GM18508 (cell line): ENCODE results near the gene MBLAC1.

Experiments
- ATAC-seq: cut with Tn5 transposase; IDR thresholded peaks from one replicate; pipeline ENCODE4 v1.9.1; 2021; ENCODE audit warnings: moderate number of reproducible peaks; ENCODE audit not compliant: insufficient read depth, unreplicated experiment

Gene MBLAC1

DNA sequence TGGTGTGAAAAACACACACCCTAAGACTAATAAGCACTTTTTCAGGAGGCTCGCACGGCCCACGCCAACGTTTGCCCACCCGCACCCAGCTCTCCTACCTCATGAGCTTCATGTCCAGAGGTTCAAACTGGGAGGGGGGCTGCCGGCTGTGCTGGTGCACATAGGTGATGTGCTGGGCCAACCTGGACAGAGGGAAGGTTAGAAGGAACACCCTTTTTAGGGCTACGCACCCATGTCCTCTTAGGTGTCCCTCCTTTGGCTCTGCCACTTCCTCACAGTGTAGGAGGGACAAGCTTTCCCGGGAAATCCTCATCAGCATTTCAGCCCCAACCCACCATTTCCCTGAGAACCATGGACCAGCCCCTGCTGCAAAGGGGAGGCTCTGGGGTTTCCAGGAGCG lies 31.5 kb upstream of the MBLAC1 start:
- ATAC-seq: no peak

DNA sequence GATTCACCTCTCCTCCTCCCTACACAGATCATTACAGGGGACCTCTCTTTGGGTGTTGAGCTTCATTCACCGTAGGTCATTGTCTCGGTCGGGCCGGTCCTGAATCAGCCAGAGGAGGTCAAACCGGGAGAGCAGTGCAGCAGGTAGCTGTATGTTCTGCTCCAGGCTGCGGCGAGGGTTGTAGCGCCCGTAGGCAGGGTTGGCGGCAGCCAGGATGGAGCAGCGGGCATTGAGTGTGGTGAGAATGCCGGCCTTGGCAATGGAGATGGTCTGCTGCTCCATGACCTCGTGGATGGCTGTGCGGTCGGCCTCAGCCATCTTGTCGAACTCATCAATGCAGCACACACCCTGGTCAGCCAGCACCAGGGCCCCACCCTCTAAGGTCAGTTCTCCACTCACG lies 31.1 kb upstream of the MBLAC1 start:
- ATAC-seq: no peak

DNA sequence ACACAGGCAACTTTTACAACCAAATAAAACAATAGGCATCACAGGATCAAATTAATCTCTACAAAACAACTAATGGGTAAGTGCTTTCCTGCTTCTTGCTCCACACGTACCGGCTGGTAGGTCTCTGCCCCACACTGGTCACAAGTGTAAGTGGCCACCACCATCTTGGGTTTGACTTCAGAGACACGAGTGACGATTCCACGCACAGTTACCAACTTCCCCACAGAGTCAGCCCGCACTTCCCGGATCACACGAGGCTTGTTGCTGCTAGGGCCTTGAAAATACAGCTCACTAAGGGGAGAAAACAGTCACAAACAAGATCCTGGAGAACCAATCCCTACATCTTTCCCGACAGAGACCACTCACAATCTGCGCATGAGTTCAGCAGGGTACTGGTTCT lies 27.9 kb upstream of the MBLAC1 start:
- no peak for ATAC-seq

DNA sequence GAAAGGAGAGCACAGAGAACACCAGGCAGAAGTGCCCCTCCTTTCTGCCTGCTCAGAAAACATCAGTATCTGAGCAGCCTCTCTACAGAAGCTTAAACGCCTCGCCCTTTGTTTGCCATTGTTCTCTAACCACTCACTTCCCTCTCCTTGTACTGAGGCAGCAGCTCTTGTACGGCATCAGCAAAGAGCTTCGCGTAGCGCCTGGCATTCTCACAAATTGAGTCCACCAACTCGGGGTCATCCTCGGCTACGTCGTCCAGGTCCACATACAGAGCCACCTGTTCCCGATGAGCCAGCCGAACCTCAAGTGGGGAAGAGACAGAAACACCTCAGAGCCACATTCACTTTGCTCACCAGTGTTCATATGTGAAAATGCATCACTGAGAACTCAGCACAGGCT lies 27.3 kb upstream of the MBLAC1 start:
- no peak for ATAC-seq

DNA sequence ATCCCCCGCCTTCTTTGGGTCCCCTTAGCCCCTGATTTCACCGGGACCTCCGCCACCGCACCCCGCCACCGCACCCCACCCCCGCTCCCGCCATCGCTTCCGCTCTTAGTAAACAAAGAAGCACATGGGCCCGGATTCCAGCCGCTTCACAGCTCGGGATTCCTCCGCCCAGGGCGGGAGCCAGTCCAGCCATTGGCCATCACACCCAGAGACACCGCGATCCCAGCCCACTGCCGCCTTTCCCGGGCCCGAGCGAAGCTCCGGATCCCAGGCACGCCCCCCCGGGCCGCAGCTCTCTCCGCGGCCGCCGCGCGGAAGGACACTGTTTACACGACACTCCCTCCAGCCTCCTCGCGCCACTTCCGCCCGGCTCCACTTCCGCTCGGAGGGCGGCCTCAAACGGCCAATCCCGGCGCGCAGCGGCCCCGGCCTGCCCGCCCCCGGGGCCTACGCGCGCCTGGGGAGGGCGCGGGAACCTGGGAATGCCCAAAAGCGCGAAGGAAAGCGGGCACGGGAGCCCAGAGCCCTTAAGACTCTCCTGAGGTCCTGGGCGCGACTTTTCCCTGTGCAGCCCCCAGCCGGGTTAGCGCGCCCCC lies 26.2 kb upstream of the MBLAC1 start:
- peak; percentile 40 for ATAC-seq

DNA sequence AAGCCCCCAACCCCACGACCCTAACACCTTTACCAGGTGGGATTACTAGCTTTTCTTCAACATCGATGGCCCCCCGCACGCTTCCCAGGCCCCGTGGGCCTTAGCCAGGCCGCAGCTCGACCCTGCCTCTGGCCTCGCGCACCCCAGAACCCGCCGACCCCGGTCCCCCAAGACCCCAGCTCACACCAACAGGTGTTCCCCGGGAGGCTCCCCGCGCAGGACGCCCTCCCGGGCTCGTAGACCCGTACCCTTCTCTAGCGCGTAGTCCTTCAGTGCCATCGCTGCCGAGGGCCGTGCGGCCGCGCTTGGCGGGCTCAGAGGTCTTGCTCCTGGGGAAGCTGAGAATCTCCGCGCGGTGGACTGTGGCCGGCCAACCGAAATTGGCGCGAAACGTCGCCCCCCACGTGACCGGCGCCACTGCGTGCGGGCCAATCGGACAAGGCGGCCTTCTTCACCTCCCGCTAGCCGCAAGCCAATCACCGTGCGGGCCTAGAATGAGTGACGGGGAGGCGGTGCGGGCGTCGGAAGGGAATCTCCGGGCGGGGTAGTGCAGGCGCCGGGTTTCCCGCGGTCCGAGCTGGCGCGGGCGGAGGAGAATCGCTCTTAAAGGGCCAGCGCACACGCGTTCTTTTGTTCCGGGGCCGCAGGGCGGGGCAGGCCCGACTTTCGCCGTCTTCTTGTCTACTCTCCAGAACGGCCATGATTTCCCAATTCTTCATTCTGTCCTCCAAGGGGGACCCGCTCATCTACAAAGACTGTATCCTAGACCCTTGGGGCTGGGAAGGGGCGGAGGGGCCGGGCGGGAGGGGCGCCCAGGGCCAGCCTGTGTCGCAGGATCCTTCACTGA lies 25.5 kb upstream of the MBLAC1 start, which contains the start of the genes AP4M1 and MCM7:
TSS of gene AP4M1 (plus strand) at position 628 of the 847 bp plus-strand sequence. CDS start at position 700, 72 bp downstream.
TSS of gene MCM7 (minus strand) at position 382 of the 847 bp plus-strand sequence. CDS start at position 279, 103 bp downstream.
- ATAC-seq: peak; percentile 41

DNA sequence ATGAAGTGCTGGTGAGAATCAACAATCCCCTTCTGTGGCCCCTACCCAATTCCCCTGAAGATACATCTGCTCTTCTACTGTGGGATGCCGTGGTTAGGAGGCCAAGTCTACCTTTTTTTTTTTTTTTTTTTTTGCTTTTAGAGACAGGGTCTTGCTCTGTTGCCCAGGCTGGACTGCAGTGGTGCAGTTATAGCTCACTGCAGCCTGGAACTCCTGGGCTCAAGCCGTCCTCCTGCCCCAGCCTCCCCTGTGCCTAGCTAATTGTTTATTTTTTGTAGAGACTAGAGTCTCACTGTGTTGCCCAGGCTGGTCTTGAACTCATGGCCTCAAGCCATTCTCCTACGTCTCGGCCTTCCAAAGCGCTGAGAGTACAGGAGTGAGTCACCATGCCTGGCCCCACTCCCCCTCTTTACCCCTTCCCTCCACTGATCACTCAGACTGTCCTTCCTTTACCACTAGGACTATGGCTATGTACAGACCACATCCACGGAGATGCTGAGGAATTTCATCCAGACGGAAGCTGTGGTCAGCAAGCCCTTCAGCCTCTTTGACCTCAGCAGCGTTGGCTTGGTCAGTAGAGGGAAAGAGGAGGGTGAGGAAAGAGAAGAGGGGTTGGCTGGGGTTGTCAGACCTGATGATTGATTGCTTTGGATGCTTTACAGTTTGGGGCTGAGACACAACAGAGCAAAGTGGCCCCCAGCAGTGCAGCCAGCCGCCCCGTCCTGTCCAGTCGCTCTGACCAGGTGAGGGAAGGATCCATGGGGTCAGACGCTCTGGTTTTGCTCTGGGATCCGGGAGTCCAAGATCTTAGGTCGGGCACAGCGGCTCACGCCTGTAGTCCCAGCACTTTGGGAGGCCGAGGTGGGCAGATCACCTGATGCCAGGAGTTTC lies 23.6 kb upstream of the MBLAC1 start:
- no peak for ATAC-seq

DNA sequence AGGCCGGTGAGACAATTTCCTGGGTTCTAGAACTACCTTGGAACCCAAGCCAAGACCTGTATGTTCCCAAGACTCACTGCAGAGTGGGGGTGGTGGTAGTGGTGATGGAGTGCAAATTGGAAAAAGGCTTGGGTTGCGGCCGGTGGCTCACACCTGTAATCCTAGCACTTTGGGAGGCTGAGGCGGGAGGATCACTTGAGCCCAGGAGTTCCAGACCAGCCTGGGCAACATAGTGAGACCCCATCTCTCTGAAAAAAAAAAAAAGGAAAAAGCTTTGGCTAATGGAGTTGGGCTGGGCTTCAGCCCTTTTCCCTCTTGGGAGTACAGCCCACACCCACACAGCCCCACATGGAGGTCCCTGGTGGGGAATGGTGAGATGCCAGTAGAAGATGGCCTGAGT lies 21.2 kb upstream of the MBLAC1 start:
- ATAC-seq: no peak

DNA sequence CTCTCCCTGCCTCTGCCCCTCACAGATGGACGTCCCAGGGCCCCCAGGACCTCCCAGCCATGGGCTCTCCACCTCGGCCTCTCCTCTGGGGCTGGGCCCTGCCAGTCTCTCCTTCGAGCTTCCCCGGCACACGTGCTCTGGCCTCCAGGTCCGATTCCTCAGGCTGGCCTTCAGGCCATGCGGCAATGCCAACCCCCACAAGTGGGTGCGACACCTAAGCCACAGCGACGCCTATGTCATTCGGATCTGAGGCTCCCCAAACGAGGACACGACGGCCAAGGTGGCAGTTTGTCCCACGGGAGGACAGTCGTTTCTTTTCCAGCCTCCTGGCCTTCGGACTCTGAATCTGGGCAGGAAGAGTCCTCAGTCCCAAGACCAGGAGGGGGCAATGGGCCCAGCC lies 20.1 kb upstream of the MBLAC1 start:
- ATAC-seq: no peak

DNA sequence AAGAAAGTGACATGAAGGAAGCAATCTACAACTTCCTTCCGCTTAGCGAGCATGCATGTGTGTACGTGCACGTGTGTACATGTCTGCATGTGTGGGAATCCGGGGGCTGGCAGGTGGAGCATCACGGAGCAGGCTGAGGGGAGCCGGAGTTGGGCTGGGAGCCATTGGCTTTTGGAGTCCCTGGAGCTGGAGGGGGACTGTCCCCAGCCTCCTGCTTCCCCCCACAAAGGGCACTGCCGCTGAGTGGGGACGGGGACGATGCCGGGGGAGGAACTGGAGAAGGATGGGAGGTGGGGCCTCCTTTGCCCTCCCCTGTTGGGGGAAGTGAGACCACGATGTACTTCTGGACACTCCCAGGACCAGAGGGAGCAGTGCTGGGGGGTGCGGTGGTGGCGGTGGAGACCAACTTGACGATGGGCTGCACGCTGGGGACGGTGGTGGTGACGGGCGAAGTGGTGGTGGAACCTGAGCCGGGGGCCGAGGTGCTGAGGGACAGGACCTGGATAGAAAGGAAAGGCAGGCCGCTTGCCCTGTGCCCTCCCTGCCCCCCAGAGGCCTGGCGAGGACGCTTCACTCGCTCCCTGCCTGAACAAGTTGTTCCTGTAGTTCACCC lies 19.5 kb upstream of the MBLAC1 start:
- no peak for ATAC-seq

DNA sequence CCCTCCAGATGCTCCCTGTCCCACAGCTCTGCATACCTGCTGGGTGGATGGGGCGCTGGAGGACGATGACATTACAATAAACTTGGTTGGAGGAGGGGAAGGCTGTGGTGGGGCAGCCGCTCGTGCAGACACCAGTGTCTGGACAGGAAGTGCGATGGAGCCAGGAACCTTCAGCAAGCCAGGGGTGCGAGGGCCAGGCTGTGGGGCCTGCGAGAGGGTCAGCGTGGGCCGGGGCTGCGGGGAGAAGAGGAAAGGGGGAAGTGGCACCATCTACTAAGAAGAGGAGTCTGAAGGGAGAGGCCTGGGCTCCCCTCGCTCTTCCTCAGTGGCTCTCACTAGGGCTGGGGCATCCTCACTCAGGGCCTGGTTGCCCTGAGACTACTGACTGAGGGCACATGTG lies 18.9 kb upstream of the MBLAC1 start:
- ATAC-seq: no peak

DNA sequence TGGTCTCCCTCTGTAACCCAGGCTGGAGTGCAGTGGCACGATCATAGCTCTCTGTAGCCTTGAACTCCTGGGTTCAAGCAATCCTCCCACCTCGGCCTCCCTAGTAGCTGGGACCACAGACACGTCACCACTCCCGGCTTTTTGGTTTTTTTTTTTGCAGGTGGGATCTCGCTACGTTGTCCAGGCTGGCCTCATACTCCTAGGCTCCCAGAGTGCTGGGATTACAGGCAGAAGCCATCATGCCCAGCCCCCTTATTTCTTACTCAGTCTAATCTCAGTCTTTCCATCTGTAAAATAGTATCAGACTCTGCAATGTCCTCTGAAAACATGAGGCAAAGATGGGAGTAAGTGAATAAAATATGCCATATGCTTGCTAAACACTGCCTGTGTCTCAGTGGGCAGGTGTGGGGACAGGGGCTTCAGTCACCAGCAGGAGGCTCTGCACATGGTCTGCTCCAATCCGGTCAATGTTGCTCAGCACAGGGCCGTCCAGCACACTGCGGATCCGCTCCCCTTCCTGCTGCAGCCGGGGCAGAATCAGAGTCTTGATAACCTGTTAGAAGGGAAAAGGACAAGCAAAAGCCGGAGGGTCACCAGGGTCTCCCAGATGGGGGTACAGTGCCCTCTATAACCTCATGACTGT lies 17.1 kb upstream of the MBLAC1 start:
- no peak for ATAC-seq

DNA sequence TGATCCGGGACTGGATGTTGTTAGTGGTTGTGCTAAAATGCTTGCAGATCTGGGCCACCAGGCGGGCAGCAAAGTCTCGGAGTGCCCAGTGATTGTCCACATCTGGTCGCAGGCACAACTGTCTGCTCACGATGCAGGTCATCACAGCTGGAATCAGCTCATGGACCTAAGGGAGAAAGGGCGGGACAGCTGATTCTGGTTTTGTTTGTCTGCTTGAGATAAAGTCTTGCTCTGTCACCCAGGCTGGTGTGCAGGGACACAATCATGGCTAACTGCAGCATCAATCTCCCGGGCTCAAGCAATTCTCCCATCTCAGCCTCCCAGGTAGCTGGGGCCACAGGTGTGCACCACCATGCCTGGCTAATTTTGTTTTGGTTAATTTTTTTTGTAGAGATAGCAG lies 15.6 kb upstream of the MBLAC1 start:
- no peak for ATAC-seq

DNA sequence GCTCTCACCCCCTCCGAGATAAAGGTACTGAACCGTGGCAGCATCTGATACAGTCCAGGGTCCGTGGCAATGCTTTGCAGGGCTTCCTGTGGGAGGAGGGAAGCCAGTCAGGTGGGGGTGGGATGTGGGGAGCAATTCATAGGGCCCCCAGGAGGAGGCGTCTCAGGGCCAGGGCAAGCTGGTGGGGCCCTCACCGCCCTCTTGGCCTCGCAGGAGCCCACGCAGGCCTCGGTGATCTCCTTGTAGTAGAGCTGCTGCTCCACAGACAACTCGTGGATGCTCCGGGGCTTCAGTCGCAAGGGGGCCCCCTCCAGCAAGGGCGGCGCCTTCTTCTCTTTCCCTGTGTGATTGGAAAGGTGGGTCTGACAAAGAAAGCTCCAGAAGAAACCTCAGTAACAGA lies 14.9 kb upstream of the MBLAC1 start:
- ATAC-seq: no peak

DNA sequence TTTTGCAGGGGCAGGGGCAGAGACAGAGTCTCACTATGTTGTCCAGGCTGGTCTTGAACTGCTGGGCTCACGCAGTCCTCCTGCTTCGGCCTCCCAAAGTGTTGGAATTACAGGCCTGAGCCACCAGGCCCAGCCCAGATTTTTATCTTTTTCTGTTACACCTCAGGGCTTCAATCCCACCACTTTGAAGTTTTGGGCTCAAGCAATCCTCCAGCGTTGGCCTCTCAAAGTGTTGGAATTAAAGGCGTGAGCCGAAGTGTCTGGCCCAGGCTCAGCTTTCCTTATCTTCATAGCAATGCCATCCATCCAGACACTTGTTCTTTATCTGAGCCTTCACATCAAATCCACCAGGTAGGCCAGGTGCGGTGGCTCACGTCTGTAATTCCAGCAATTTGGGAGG lies 11.7 kb upstream of the MBLAC1 start:
- no peak for ATAC-seq

DNA sequence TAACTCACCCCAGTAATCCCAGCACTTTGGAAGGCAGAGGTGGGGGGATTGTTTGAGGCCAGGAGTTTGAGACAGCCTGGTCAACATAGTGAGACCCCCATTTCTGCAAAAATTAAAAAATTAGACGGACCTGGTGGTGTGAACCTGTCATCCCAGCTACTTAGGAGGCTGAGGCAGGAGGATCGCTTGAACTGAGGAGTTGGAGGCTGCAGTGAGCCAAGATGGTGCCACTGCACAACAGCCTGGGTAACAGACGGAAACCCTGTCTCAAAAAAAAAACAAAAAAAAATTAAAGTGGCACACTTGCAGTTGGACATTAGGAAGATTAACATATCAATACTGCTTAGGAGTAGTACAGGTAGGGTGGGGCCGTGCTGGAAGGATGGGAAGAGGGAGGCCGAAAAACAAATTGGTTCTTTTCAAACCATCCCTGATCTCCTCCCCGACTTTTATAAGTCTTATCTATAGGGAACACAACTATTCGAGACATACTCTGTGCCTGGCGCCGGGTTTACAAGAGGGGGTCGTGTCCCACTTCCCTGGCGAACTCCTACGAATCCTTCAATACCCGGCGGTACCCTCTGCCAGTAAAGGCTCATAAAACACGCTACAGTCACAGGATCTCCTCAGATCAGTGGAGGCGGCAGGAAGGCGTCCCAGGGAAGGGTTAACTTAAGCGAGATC lies 8.2 kb upstream of the MBLAC1 start:
- no peak for ATAC-seq

DNA sequence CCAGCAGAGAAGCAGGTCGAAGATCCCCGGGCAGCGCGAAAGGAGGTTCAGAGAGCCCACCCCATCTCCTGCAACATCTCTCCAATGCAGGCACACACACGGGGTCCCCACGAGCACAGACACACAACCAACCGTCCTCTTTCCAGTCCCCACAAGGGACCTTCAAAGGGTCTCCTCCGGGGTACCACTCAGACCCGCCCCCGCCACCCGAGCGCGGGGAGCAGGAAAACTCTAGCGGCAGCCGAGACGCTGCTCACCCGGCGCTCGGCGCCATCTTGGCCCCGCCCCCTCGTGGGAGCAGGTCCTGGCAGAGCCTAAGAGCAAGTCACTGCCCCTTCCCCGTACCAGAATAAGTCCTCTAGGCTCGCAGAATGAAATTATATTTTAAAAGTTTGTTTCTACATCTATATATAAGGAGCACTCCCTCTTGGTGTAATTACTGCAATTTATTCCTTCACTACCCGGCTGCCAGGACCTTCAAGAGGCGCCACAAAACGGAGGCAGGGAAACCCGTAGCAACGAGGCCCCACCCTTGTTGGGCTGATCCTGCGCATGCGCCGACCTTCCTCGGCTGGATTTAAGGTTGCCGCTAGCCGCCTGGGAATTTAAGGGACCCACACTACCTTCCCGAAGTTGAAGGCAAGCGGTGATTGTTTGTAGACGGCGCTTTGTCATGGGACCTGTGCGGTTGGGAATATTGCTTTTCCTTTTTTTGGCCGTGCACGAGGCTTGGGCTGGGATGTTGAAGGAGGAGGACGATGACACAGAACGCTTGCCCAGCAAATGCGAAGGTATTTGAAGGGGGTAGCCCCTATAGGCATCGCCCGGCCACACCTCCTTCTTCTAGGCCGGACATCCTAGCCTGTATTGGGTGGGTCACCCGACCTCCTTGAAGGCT lies 7.4 kb upstream of the MBLAC1 start, which contains the start of the genes CNPY4 and TAF6:
TSS of gene CNPY4 (plus strand) at position 563 of the 898 bp plus-strand sequence. CDS start at position 674, 111 bp downstream.
TSS of gene TAF6 (minus strand) at position 287 of the 898 bp plus-strand sequence. CDS start 5,149 bp downstream, outside the sequence.
- ATAC-seq: peak; percentile 46
